Esophagus squamous epithelium (tissue), 4 donors: Measurements from ENCODE around the gene DRAP1.
A peak's percentile ranks its signal among the peaks of the same experiment; 100 is the strongest.

ENCODE experiments used
- CTCF ChIP-seq, 6 experiments: fragments of 450-650 bp in 4 of 6; fragments of 200-600 bp in 2 of 6; sonication (generic) in 2 of 6; IDR thresholded peaks; one replicate each; pipeline ENCODE4 v1.5.1; 2016 to 2019; ENCODE audit warnings: antibody characterized with exemption in 6 of 6, mild to moderate bottlenecking in 4 of 6, moderate library complexity in 4 of 6
- POLR2A ChIP-seq, 4 donors: fragments of 450-650 bp; IDR thresholded peaks; one replicate each; pipeline ENCODE4 v1.6.1; 2017; ENCODE audit warnings: antibody characterized with exemption in 4 of 4, mild to moderate bottlenecking in 4 of 4, moderate library complexity in 3 of 4

DNA sequence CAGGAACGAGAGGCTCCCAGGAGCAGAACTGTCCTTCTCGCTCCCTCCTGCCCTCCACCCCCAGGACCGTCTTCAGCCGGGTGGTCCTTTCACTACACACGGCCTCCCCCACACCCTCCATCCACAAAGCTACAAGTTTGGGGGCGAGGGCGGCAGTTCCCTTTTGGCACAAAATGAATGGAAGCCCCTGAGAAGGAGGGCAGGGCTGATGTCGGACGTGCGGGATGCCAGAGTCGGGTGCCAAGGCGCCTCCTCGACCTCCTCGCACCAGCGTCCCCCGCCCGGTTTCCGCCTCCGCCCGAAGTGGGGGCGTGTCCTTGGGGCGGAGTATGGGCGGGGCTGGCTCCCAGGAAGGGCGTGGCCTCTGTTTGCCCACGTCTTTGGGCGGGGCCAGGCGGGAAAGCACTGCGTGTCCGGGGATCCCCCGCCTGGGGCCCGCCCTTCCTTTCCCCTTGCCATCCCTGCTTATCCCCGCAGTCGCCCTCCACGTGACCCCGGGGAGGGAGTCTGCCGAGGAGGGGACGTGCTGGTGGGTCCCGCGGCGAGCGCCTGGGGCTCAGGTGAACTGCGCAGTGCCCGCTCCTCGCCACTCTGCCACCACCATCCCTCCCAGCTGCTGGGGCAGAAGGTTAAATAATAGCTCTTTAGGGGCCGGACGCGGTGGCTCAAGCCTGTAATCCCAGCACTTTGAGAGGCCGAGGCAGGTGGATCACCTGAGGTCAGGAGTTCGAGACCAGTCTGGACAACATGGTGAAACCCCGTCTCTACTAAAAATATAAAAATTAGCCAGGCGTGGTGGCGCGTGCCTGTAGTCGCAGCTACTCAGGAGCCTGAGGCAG, 45.7 kb upstream of the DRAP1 start:
- TF ChIP-seq CTCF (IDR thresholded peaks at IDR 0.05) (peak in 1 of 6 experiments; percentile 21), POLR2A (IDR thresholded peaks at IDR 0.05) (peak in 3 of 4 donors; percentile 48 to 94 (median 58))
